Activated CD8-positive, alpha-beta T cell treated with anti-CD3 and anti-CD28 coated beads for 36 hours (primary cell): ENCODE data around the gene CALN1. TPM values are rescaled to one million over a fixed set of nuclear protein-coding genes. Genes with fewer than 3 reads are reported as not detected.

ENCODE experiments used
- ATAC-seq: fragments of 200-7000 bp; cut with Tn5 transposase; one replicate; pipeline ENCODE4 v1.10.0; 2021; ENCODE audit warnings: mild to moderate bottlenecking, moderate library complexity
- CTCF ChIA-PET: fragments of 350-600 bp; sonication (Branson Sonifier 250); formaldehyde crosslinking; loops from one replicate; lab custom pipeline; 2021; ENCODE audit warnings: antibody characterized with exemption; lab: Charles Lee
- POLR2A ChIA-PET: fragments of 350-600 bp; sonication (Branson Sonifier 250); formaldehyde crosslinking; loops from one replicate; lab custom pipeline; 2021; ENCODE audit warnings: antibody characterized with exemption; lab: Charles Lee
- DNase-seq: peaks from one replicate; pipeline ENCODE4 v3.0.0-alpha.2; 2020
- H3K27ac Mint-ChIP-seq: one replicate; pipeline ENCODE4 v1.8.0; 2021; ENCODE audit warnings: mild to moderate bottlenecking, mixed read lengths
- H3K27me3 Mint-ChIP-seq: one replicate; pipeline ENCODE4 v1.8.0; 2021; ENCODE audit warnings: mixed read lengths
- H3K36me3 Mint-ChIP-seq: one replicate; pipeline ENCODE4 v1.8.0; 2021; ENCODE audit warnings: low read depth, mixed read lengths
- H3K4me1 Mint-ChIP-seq: one replicate; pipeline ENCODE4 v1.8.0; 2021; ENCODE audit warnings: low read depth, mixed read lengths
- H3K4me3 Mint-ChIP-seq: one replicate; pipeline ENCODE4 v1.8.0; 2021; ENCODE audit warnings: mild to moderate bottlenecking, moderate library complexity, mixed read lengths
- H3K9me3 Mint-ChIP-seq: one replicate; pipeline ENCODE4 v1.8.0; 2021; ENCODE audit warnings: mixed read lengths
- CTCF ChIP-seq: fragments of 200-600 bp; IDR thresholded peaks from one replicate; pipeline ENCODE4 v1.8.0; 2022; ENCODE audit warnings: antibody characterized with exemption, mild to moderate bottlenecking
- intact Hi-C: fragments of 100-400 bp; cut with micrococcal nuclease; formaldehyde crosslinking; loops from one replicate; pipeline ENCODE4 v1.10.0; 2022
- total RNA-seq, 2 experiments: library from RNA; stranded (reverse); gene quantifications; one replicate each; pipeline ENCODE4 v1.2.3, GENCODE V29; 2021

Gene CALN1
- total RNA-seq, 2 experiments from 2014 or later, result 0.02 to 0.16 TPM

DNA sequence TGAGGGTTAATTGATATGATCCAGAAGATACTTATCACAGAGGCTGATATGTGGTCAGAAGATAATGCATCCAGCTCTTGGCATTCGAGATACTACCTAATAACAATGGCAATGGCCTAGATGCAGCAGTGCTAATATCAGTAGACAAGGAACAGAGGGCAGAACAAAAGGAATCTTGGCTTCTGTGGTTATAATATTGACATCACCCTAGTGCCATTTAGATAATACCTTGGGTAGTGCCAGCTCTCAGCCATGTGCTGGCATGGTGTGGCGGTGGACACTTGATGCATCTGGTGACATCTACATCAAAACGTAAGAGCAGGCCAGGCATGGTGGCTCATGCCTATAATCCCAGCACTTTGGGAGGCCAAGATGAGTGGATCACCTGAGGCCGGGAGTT is 101.8 kb downstream of the CALN1 start:
- no peaks in the 10 kb centered on the region for H3K9me3 Mint-ChIP-seq

GRCh38 chr7:72309476-72309875 is 102.7 kb downstream of the CALN1 start:
- no peak for ATAC-seq
- no peak for TF ChIP-seq CTCF
- Mint-ChIP-seq H3K9me3 (no peaks in the 10 kb centered on the region), H3K4me3 (no peak overlapping the region), H3K4me1 (no peaks in the 10 kb centered on the region), H3K27ac (no peak overlapping the region), H3K36me3 (no peaks in the 10 kb centered on the region), H3K27me3 (no peaks in the 10 kb centered on the region)
- POLR2A ChIA-PET, result no interaction called here
- CTCF ChIA-PET, result no interaction called here
- DNase-seq, result no peak
- intact Hi-C loops, result no loop called here

More for the DNA sequence above, 101.8 kb downstream of the CALN1 start:
- ChIA-PET POLR2A (no interaction called here), CTCF (no interaction called here)
- ATAC-seq, result no peak
- Mint-ChIP-seq H3K36me3 (no peaks in the 10 kb centered on the region), H3K27ac (no peak overlapping the region), H3K4me3 (no peak overlapping the region), H3K27me3 (no peaks in the 10 kb centered on the region), H3K4me1 (no peaks in the 10 kb centered on the region)
- DNase-seq, result no peak
- no peak for TF ChIP-seq CTCF
- intact Hi-C loops, result no loop called here

- Mint-ChIP-seq H3K27me3 (no peaks in the 10 kb centered on the region), H3K4me3 (no peak overlapping the region), H3K9me3 (no peaks in the 10 kb centered on the region), H3K36me3 (no peaks in the 10 kb centered on the region), H3K4me1 (no peaks in the 10 kb centered on the region), H3K27ac (no peak overlapping the region)
- TF ChIP-seq CTCF, result no peak
- no peak for ATAC-seq
- POLR2A ChIA-PET, result no interaction called here
- intact Hi-C loops, result no loop called here
- CTCF ChIA-PET, result no interaction called here
- no peak for DNase-seq
These were observed 103.2 kb downstream of the CALN1 start for GRCh38 chr7:72308986-72309385.

GRCh38 chr7:72307566-72307965 is 104.6 kb downstream of the CALN1 start:
- Mint-ChIP-seq H3K9me3 (no peaks in the 10 kb centered on the region), H3K36me3 (no peaks in the 10 kb centered on the region), H3K27me3 (no peaks in the 10 kb centered on the region), H3K4me1 (no peaks in the 10 kb centered on the region), H3K4me3 (no peak overlapping the region), H3K27ac (no peak overlapping the region)
- ChIA-PET POLR2A (no interaction called here), CTCF (no interaction called here)
- no peak for TF ChIP-seq CTCF
- DNase-seq (no peak), ATAC-seq (no peak)
- intact Hi-C loops, result no loop called here

- intact Hi-C loops, result no loop called here
- DNase-seq (no peak), ATAC-seq (no peak)
- Mint-ChIP-seq H3K4me3 (no peak overlapping the region), H3K27me3 (no peaks in the 10 kb centered on the region), H3K27ac (no peak overlapping the region), H3K9me3 (no peaks in the 10 kb centered on the region), H3K36me3 (no peaks in the 10 kb centered on the region), H3K4me1 (no peaks in the 10 kb centered on the region)
- no peak for TF ChIP-seq CTCF
- ChIA-PET POLR2A (no interaction called here), CTCF (no interaction called here)
These were observed 113.2 kb downstream of the CALN1 start for GRCh38 chr7:72298912-72299311.
